ENCODE measurements around the gene SIL1. TPM values are rescaled to one million over a fixed set of nuclear protein-coding genes. Genes with fewer than 3 reads are reported as not detected.

Gene SIL1
- total RNA-seq, 1 experiment from 2014 or later, result 22.0 TPM

- Histone ChIP-seq H3K36me3 (ENCODE audit: insufficient read depth, low read length, poor library complexity, severe bottlenecking) (no peaks in the 10 kb centered on the region), H3K27me3 (replicated peaks; ENCODE audit: insufficient read depth, low read depth, low read length, poor library complexity) (no peaks in the 10 kb centered on the region), H3K4me3 (ENCODE audit: low read depth, low read length, poor library complexity, severe bottlenecking) (no peak overlapping the region), H3K4me1 (ENCODE audit: insufficient read depth, low read length, poor library complexity, severe bottlenecking) (no peaks in the 10 kb centered on the region), H3K27ac (ENCODE audit: low read depth, low read length, poor library complexity, severe bottlenecking) (no peak overlapping the region), H3K9me3 (ENCODE audit: low read depth, low read length, poor library complexity, severe bottlenecking) (no peaks in the 10 kb centered on the region)
- ChIA-PET CTCF (no interaction called here), POLR2A (ENCODE audit: low non-redundant PET) (no interaction called here)
- TF ChIP-seq EZH2 (IDR thresholded peaks at IDR 0.05; ENCODE audit: borderline replicate concordance, low read depth, low read length, poor library complexity, severe bottlenecking) (no peak), CTCF (conservative IDR thresholded peaks at IDR 0.05; ENCODE audit: low read depth, low read length) (no peak)
- no TSS peak for BruUV-seq (replicated peaks)
- intact Hi-C loops (cut with micrococcal nuclease; ENCODE audit: unreplicated experiment), result no loop called here
- no peak for DNase-seq (ENCODE audit: low spot score)
These were observed 67.1 kb downstream of the SIL1 start for GRCh38 chr5:139131062-139131461.

GRCh38 chr5:139130214-139130613, 68.0 kb downstream of the SIL1 start:
- H3K36me3 ChIP-seq (ENCODE audit: insufficient read depth, low read length, poor library complexity, severe bottlenecking), result no peaks in the 10 kb centered on the region
- H3K27me3 ChIP-seq (replicated peaks; ENCODE audit: insufficient read depth, low read depth, low read length, poor library complexity), result no peaks in the 10 kb centered on the region
- no peak overlapping the region for H3K27ac ChIP-seq (ENCODE audit: low read depth, low read length, poor library complexity, severe bottlenecking)
- H3K9me3 ChIP-seq (ENCODE audit: low read depth, low read length, poor library complexity, severe bottlenecking), result no peaks in the 10 kb centered on the region
- TF ChIP-seq CTCF (conservative IDR thresholded peaks at IDR 0.05; ENCODE audit: low read depth, low read length) (no peak), EZH2 (IDR thresholded peaks at IDR 0.05; ENCODE audit: borderline replicate concordance, low read depth, low read length, poor library complexity, severe bottlenecking) (no peak)
- ChIA-PET POLR2A (ENCODE audit: low non-redundant PET) (no interaction called here), CTCF (no interaction called here)
- BruUV-seq (replicated peaks), result no TSS peak
- H3K4me1 ChIP-seq (ENCODE audit: insufficient read depth, low read length, poor library complexity, severe bottlenecking), result no peaks in the 10 kb centered on the region
- no peak for DNase-seq (ENCODE audit: low spot score)
- no peak overlapping the region for H3K4me3 ChIP-seq (ENCODE audit: low read depth, low read length, poor library complexity, severe bottlenecking)
- intact Hi-C loops (cut with micrococcal nuclease; ENCODE audit: unreplicated experiment), result no loop called here

GRCh38 chr5:139126711-139127111, 71.5 kb downstream of the SIL1 start:
- ChIA-PET CTCF (no interaction called here), POLR2A (ENCODE audit: low non-redundant PET) (no interaction called here)
- DNase-seq (ENCODE audit: low spot score), result no peak
- Histone ChIP-seq H3K27ac (ENCODE audit: low read depth, low read length, poor library complexity, severe bottlenecking) (no peak overlapping the region), H3K4me3 (ENCODE audit: low read depth, low read length, poor library complexity, severe bottlenecking) (no peak overlapping the region), H3K4me1 (ENCODE audit: insufficient read depth, low read length, poor library complexity, severe bottlenecking) (no peaks in the 10 kb centered on the region), H3K9me3 (ENCODE audit: low read depth, low read length, poor library complexity, severe bottlenecking) (no peaks in the 10 kb centered on the region), H3K36me3 (ENCODE audit: insufficient read depth, low read length, poor library complexity, severe bottlenecking) (no peaks in the 10 kb centered on the region), H3K27me3 (replicated peaks; ENCODE audit: insufficient read depth, low read depth, low read length, poor library complexity) (no peaks in the 10 kb centered on the region)
- TF ChIP-seq EZH2 (IDR thresholded peaks at IDR 0.05; ENCODE audit: borderline replicate concordance, low read depth, low read length, poor library complexity, severe bottlenecking) (no peak), CTCF (conservative IDR thresholded peaks at IDR 0.05; ENCODE audit: low read depth, low read length) (no peak)
- intact Hi-C loops (cut with micrococcal nuclease; ENCODE audit: unreplicated experiment), result no loop called here
- BruUV-seq (replicated peaks), result no TSS peak
